Gastrocnemius medialis (tissue), 4 donors: ENCODE data around the gene PRRG4.

Experiments
- POLR2A ChIP-seq, 2 donors: fragments of 450-650 bp; IDR thresholded peaks; one replicate each; pipeline ENCODE4 v1.6.1; 2017; ENCODE audit warnings: antibody characterized with exemption in 2 of 2, mild to moderate bottlenecking in 2 of 2, moderate library complexity in 2 of 2
- TF ChIP-seq, protein P1 (sequence below), 5 experiments: fragments of 450-650 bp in 3 of 5; fragments of 200-600 bp in 2 of 5; sonication (generic) in 2 of 5; IDR thresholded peaks in 4 of 5; conservative IDR thresholded peaks in 1 of 5; 1 replicate in 4 of 5; 2 replicates in 1 of 5; pipeline ENCODE4 v1.5.1; 2016 to 2019; ENCODE audit warnings: antibody characterized with exemption in 5 of 5, mild to moderate bottlenecking in 3 of 5, moderate library complexity in 3 of 5

DNA sequence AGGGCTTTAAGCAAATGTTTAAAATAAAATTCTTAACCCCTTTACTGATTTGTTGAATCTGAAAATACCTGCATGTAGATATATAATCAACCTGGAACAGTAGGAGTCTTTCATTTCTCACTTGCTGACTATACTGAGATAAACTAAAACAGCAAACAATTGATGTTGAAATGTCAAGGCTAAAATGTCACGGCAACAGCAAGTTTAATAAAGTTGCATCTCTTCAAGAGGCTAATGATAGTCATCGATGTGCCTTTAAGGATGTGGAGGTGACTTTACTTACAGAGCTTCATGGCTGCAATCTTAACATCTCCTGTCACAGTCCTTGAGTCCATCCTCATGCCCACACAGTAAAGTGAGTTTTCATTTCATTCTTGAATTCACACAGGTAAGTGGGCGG is 3.6 kb upstream of the PRRG4 start:
- TF ChIP-seq, protein P1, sequence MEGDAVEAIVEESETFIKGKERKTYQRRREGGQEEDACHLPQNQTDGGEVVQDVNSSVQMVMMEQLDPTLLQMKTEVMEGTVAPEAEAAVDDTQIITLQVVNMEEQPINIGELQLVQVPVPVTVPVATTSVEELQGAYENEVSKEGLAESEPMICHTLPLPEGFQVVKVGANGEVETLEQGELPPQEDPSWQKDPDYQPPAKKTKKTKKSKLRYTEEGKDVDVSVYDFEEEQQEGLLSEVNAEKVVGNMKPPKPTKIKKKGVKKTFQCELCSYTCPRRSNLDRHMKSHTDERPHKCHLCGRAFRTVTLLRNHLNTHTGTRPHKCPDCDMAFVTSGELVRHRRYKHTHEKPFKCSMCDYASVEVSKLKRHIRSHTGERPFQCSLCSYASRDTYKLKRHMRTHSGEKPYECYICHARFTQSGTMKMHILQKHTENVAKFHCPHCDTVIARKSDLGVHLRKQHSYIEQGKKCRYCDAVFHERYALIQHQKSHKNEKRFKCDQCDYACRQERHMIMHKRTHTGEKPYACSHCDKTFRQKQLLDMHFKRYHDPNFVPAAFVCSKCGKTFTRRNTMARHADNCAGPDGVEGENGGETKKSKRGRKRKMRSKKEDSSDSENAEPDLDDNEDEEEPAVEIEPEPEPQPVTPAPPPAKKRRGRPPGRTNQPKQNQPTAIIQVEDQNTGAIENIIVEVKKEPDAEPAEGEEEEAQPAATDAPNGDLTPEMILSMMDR (IDR thresholded peaks at IDR 0.05 in 4 of 5, conservative IDR thresholded peaks at IDR 0.05 in 1 of 5) = no peak
- no peak for TF ChIP-seq POLR2A (IDR thresholded peaks at IDR 0.05)
